HG02840 (cell line): ENCODE data around the gene GSK3A.

Experiments
- ATAC-seq: cut with Tn5 transposase; IDR thresholded peaks from one replicate; pipeline ENCODE4 v1.9.1; 2021; ENCODE audit warnings: mild to moderate bottlenecking, moderate library complexity, moderate number of reproducible peaks; ENCODE audit not compliant: unreplicated experiment, low FRiP score

GSK3A gene

GRCh38 chr19:42250666-42251531, 8.5 kb upstream of the GSK3A start:
- no peak for ATAC-seq

GRCh38 chr19:42250183-42250665, 7.8 kb upstream of the GSK3A start:
- ATAC-seq, result no peak

- no peak for ATAC-seq
These were observed 7.4 kb upstream of the GSK3A start for GRCh38 chr19:42249769-42250168.

GRCh38 chr19:42249149-42249750, 6.8 kb upstream of the GSK3A start:
- no peak for ATAC-seq

GRCh38 chr19:42248270-42249148, 6.1 kb upstream of the GSK3A start:
- ATAC-seq, result no peak

- no peak for ATAC-seq
These were observed 5.3 kb upstream of the GSK3A start for GRCh38 chr19:42247640-42248199.

GRCh38 chr19:42246922-42247639, 4.7 kb upstream of the GSK3A start:
- ATAC-seq, result no peak

GRCh38 chr19:42246143-42246921, 3.9 kb upstream of the GSK3A start:
- ATAC-seq, result no peak

- no peak for ATAC-seq
These were observed 2.8 kb upstream of the GSK3A start for GRCh38 chr19:42245231-42245630.

- peak; percentile 37 for ATAC-seq
These were observed 2.2 kb upstream of the GSK3A start for GRCh38 chr19:42244347-42245220.

GRCh38 chr19:42242069-42242511, 312 bp downstream of the GSK3A start:
- ATAC-seq, result no peak

- ATAC-seq, result no peak
These were observed 1.1 kb downstream of the GSK3A start for GRCh38 chr19:42241279-42241678.

- no peak for ATAC-seq
These were observed 2.7 kb downstream of the GSK3A start for GRCh38 chr19:42239544-42240220.

- ATAC-seq, result no peak
These were observed 7.2 kb downstream of the GSK3A start for GRCh38 chr19:42235181-42235580.

GRCh38 chr19:42234364-42234763, 8.0 kb downstream of the GSK3A start:
- ATAC-seq, result no peak

- ATAC-seq, result no peak
These were observed 8.6 kb downstream of the GSK3A start for GRCh38 chr19:42233678-42234292.

GRCh38 chr19:42233106-42233505, 9.3 kb downstream of the GSK3A start:
- ATAC-seq, result no peak
